ENCODE measurements around the gene TMEM43.

GRCh38 chr3:14120111-14120920 lies 4.5 kb upstream of the TMEM43 start:
- TF ChIP-seq, protein P1, sequence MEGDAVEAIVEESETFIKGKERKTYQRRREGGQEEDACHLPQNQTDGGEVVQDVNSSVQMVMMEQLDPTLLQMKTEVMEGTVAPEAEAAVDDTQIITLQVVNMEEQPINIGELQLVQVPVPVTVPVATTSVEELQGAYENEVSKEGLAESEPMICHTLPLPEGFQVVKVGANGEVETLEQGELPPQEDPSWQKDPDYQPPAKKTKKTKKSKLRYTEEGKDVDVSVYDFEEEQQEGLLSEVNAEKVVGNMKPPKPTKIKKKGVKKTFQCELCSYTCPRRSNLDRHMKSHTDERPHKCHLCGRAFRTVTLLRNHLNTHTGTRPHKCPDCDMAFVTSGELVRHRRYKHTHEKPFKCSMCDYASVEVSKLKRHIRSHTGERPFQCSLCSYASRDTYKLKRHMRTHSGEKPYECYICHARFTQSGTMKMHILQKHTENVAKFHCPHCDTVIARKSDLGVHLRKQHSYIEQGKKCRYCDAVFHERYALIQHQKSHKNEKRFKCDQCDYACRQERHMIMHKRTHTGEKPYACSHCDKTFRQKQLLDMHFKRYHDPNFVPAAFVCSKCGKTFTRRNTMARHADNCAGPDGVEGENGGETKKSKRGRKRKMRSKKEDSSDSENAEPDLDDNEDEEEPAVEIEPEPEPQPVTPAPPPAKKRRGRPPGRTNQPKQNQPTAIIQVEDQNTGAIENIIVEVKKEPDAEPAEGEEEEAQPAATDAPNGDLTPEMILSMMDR (IDR thresholded peaks at IDR 0.05): no peak
- TF ChIP-seq POLR2A (IDR thresholded peaks at IDR 0.05): no peak
